IMR-90 (cell line): Measurements from ENCODE around the gene ACVR1B.

Experiments used
- CEBPB ChIP-seq: IDR thresholded peaks from 2 replicates; pipeline ENCODE4 v1.6.1; 2012; ENCODE audit warnings: low read depth, low read length, improper control_type of control experiment
- FOS ChIP-seq: fragments of 150-350 bp; IDR thresholded peaks from 2 replicates; pipeline ENCODE4 v1.6.1; 2016; ENCODE audit warnings: low read depth, low read length
- MAFK ChIP-seq: IDR thresholded peaks from 2 replicates; pipeline ENCODE4 v1.6.1; 2012; ENCODE audit warnings: low read depth, low read length, improper control_type of control experiment
- NFE2L2 ChIP-seq: fragments of 150-350 bp; IDR thresholded peaks from 2 replicates; pipeline ENCODE4 v1.6.1; 2016; ENCODE audit warnings: low read depth, mild to moderate bottlenecking, low read length
- POLR2A ChIP-seq: IDR thresholded peaks from 2 replicates; pipeline ENCODE4 v1.6.1; 2012; ENCODE audit warnings: mild to moderate bottlenecking, low read depth, low read length
- RAD21 ChIP-seq: IDR thresholded peaks from 2 replicates; pipeline ENCODE4 v1.6.1; 2012; ENCODE audit warnings: low read length, improper control_type of control experiment
- RFX5 ChIP-seq: IDR thresholded peaks from 2 replicates; pipeline ENCODE4 v1.8.0; 2012; ENCODE audit warnings: low read depth, mild to moderate bottlenecking, low read length, moderate library complexity
- SMC3 ChIP-seq: fragments of 150-350 bp; IDR thresholded peaks from 2 replicates; pipeline ENCODE4 v1.6.1; 2016; ENCODE audit warnings: low read depth, mild to moderate bottlenecking, antibody characterized with exemption, low read length, moderate library complexity
- TF ChIP-seq, protein P1 (sequence below): conservative IDR thresholded peaks from 2 replicates; pipeline ENCODE4 v1.5.1; 2012; ENCODE audit warnings: mild to moderate bottlenecking, low read depth, low read length, improper control_type of control experiment
- TF ChIP-seq, protein P2 (sequence below): fragments of 150-350 bp; IDR thresholded peaks from 2 replicates; pipeline ENCODE4 v1.6.1; 2016; ENCODE audit warnings: low read depth, mild to moderate bottlenecking, low read length, moderate library complexity, borderline replicate concordance
- TF ChIP-seq, protein P3 (sequence below): fragments of 150-350 bp; IDR thresholded peaks from 2 replicates; pipeline ENCODE4 v1.6.1; 2017; ENCODE audit warnings: mild to moderate bottlenecking, antibody characterized with exemption, low read length, low read depth

DNA sequence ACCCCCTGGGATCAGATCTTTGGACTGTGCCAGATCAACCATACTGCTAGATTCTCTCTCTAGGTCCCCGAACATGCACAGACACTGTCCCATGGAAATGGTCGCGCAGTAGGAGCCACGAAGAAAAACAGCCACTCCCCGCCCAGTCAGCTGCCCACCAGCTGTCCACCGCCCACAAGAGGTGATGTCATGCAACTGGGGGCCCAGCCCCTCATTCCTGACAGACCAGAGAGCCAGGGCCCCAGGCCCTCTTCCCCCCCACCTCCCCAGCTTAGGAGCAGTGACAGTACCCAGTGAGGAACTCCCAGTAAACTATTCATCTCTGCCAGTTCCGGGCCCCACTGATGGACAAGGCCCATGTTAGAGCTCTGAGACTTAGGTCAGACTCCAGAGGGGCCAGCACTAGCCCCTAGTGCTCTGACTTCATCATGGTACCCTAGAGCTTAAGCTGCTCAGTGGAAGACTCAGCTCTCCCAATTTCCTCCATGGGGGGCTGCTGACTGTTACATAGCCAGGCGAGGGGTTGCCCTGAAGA is 51.6 kb downstream of the ACVR1B start:
- TF ChIP-seq POLR2A (no peak), CEBPB (no peak), FOS (no peak), RAD21 (no peak), SMC3 (no peak), RFX5 (no peak), MAFK (no peak), NFE2L2 (no peak)
- TF ChIP-seq, protein P1, sequence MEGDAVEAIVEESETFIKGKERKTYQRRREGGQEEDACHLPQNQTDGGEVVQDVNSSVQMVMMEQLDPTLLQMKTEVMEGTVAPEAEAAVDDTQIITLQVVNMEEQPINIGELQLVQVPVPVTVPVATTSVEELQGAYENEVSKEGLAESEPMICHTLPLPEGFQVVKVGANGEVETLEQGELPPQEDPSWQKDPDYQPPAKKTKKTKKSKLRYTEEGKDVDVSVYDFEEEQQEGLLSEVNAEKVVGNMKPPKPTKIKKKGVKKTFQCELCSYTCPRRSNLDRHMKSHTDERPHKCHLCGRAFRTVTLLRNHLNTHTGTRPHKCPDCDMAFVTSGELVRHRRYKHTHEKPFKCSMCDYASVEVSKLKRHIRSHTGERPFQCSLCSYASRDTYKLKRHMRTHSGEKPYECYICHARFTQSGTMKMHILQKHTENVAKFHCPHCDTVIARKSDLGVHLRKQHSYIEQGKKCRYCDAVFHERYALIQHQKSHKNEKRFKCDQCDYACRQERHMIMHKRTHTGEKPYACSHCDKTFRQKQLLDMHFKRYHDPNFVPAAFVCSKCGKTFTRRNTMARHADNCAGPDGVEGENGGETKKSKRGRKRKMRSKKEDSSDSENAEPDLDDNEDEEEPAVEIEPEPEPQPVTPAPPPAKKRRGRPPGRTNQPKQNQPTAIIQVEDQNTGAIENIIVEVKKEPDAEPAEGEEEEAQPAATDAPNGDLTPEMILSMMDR, result no peak
- TF ChIP-seq, protein P2, sequence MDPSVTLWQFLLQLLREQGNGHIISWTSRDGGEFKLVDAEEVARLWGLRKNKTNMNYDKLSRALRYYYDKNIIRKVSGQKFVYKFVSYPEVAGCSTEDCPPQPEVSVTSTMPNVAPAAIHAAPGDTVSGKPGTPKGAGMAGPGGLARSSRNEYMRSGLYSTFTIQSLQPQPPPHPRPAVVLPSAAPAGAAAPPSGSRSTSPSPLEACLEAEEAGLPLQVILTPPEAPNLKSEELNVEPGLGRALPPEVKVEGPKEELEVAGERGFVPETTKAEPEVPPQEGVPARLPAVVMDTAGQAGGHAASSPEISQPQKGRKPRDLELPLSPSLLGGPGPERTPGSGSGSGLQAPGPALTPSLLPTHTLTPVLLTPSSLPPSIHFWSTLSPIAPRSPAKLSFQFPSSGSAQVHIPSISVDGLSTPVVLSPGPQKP, result no peak
- TF ChIP-seq, protein P3, sequence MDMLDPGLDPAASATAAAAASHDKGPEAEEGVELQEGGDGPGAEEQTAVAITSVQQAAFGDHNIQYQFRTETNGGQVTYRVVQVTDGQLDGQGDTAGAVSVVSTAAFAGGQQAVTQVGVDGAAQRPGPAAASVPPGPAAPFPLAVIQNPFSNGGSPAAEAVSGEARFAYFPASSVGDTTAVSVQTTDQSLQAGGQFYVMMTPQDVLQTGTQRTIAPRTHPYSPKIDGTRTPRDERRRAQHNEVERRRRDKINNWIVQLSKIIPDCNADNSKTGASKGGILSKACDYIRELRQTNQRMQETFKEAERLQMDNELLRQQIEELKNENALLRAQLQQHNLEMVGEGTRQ, result no peak
